Glomerular endothelial cell (primary cell): ENCODE measurements around the gene CLCNKA. TPM values are rescaled to one million over a fixed set of nuclear protein-coding genes. Genes with fewer than 3 reads are reported as not detected.
"Not testable (repeated sequence)": the region's sequence is repeated elsewhere in the genome, so short reads cannot be mapped to it uniquely, and the experiment has no call there.

Experiments used
- DNase-seq: peaks from one replicate; pipeline ENCODE4 v3.0.0-alpha.2; 2011; ENCODE audit warnings: low read depth, low spot score; ENCODE audit errors: extremely low read depth
- total RNA-seq: library from RNA; depleted of rRNA; stranded (reverse); fragments of >200 nt; gene quantifications from 2 replicates; pipeline ENCODE4 v1.2.3, GENCODE V29; 2015

The CLCNKA gene
- total RNA-seq, 1 donor from 2014 or later = not detected

GRCh38 chr1:15997076-15997585 is 24.7 kb upstream of the CLCNKA start:
- DNase-seq = no peak

GRCh38 chr1:15997637-15998280 is 24.1 kb upstream of the CLCNKA start:
- no peak for DNase-seq

GRCh38 chr1:15998929-15999328 is 22.9 kb upstream of the CLCNKA start:
- DNase-seq = no peak

GRCh38 chr1:16001274-16001673 is 20.6 kb upstream of the CLCNKA start:
- DNase-seq = not testable (repeated sequence)

GRCh38 chr1:16005597-16005996 is 16.2 kb upstream of the CLCNKA start:
- DNase-seq = no peak

- DNase-seq = no peak
Observed at GRCh38 chr1:16006010-16006409, 15.8 kb upstream of the CLCNKA start.

GRCh38 chr1:16006552-16007485 is 15.0 kb upstream of the CLCNKA start:
- no peak for DNase-seq

- no peak for DNase-seq
Observed at GRCh38 chr1:16007671-16008341, 14.0 kb upstream of the CLCNKA start.

- no peak for DNase-seq
Observed at GRCh38 chr1:16009030-16009460, 12.8 kb upstream of the CLCNKA start.

- DNase-seq = no peak
Observed at GRCh38 chr1:16009678-16010077, 12.2 kb upstream of the CLCNKA start.

GRCh38 chr1:16010837-16011236 is 11.0 kb upstream of the CLCNKA start:
- DNase-seq = no peak

GRCh38 chr1:16011936-16012589 is 9.8 kb upstream of the CLCNKA start:
- DNase-seq = no peak

GRCh38 chr1:16012590-16013219 is 9.1 kb upstream of the CLCNKA start:
- no peak for DNase-seq

GRCh38 chr1:16013220-16013907 is 8.5 kb upstream of the CLCNKA start:
- no peak for DNase-seq

GRCh38 chr1:16013908-16014258 is 8.0 kb upstream of the CLCNKA start:
- no peak for DNase-seq

GRCh38 chr1:16014509-16015482 is 7.0 kb upstream of the CLCNKA start:
- DNase-seq = no peak

GRCh38 chr1:16015491-16015890 is 6.3 kb upstream of the CLCNKA start:
- no peak for DNase-seq
